Fibroblast of gingiva (primary cell): ENCODE measurements around the gene TAC4.

Source experiments
- DNase-seq: peaks from one replicate; pipeline ENCODE4 v3.0.0-alpha.2; 2011; ENCODE audit warnings: low read depth

Gene TAC4, protein sequence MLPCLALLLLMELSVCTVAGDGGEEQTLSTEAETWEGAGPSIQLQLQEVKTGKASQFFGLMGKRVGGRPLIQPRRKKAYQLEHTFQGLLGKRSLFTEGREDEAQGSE

GRCh38 chr17:49848019-49848473 lies at the start of gene TAC4:
Gene TAC4, minus strand, starts transcription at chr17:49848069. Its CDS starts 52 bp downstream, at chr17:49848017.
- DNase-seq, result no peak

GRCh38 chr17:49896860-49897259 lies 49.0 kb upstream of the TAC4 start:
- no peak for DNase-seq

DNA sequence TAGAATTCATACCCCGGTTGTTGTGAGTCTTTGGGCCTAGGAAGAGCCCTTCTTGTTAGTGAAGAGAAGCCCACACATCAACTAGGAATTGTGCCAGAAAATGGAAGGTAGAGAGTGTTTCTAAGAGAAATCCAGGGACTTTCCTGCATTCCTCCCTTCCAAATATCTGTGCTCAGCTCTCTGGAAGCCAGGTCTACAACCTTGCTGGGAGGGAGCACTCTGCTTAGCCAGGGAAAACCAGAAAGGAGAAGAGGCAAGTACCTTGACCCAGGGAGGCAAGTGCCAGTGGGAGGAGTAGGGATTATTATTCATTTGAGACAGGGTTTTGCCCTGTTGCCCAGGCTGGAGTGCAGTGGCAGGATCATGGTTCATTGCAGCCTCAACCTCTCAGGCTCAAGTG lies 48.4 kb upstream of the TAC4 start:
- DNase-seq, result no peak

- DNase-seq, result no peak
These were observed 47.9 kb upstream of the TAC4 start for GRCh38 chr17:49895812-49896211.

GRCh38 chr17:49894761-49895160 lies 46.9 kb upstream of the TAC4 start:
- DNase-seq, result no peak

- no peak for DNase-seq
These were observed 44.0 kb upstream of the TAC4 start for GRCh38 chr17:49891694-49892389.

- DNase-seq, result no peak
These were observed 43.4 kb upstream of the TAC4 start for GRCh38 chr17:49891271-49891670.

- no peak for DNase-seq
These were observed 43.0 kb upstream of the TAC4 start for GRCh38 chr17:49890852-49891251.

DNA sequence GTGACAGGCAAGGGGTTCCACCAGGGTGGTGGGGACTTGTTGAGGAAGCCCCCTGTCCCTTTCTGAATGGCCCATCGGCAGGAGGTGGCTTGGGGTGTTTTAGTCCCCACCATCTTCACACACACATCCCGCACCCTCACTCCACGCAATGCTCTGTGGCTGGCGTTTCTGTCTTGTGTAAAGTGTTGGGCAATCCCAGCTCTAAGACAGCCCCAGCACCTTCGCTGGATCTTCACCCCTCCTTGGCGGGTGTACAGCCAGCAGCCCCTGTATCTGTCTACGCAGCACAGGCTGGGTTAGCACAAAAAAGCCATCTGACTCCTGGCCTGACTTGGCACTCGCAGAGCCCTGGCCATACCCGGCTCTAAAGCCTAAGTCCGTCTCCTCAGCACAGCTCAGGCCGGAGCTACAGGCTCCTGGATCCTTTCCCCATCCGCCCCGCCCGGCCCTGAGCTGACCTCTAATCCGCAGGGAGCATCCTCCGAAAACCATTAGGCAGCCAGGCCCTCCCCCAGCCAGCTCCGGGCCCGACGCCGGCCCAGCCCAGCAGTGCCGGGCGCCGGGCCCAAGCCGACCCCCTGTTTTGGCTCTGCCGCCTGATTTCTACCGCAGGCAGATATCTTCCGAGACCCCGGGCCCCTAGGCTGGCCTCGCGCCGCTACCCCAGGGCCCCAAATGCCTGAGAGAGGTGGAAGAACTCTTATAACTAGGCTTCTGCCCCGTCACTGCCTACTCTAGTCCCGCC lies 42.4 kb upstream of the TAC4 start:
- no peak for DNase-seq

DNA sequence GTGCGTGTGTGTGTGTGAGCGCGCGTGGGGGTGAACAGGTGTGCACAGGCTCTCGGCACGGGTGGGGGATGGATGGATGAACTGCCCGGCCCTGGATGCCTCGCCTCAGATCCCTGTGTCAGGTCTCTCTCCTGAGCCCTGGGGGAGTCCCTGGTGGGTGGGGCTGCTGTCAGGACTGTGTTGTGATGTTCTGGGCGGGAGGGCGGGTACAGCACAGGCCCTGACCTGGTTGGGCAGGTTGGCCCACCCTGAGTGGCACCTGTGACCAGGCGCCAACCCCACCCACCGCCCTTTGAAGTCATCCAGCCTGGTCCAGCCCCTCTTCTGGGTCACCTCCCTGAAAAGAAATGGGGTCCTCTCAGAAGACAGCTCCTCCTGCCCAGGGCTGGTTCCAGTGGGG lies 41.6 kb upstream of the TAC4 start:
- DNase-seq, result no peak

DNA sequence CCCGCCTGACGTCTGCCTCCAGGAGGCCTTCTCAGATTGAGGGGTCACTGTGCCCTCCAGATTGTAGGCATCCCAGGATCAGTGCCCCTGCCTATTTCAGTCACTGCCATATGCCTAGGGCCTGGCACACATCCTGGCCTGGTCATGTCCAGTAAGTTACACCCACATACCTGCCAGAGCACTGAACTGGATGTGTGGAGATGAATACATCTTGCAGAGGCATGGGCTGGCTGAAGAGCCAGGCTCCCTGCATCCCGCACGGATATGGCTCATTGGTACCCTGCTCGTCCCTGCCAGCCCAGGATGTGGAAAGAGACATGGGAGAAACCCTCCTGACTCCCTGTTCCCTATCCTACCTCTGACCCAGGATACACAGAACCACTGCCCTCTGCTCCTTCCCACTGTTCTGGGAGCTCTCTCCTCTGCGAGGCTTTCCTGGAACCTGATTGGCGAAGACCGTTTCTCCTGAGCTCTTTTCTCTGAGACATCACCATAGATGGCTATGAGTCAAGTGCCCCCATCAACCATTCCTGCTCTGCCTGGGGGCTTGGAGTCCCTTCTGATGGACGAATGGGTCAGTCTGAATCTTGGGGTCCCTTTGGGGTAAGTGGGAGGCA lies 40.0 kb upstream of the TAC4 start:
- no peak for DNase-seq

- DNase-seq, result no peak
These were observed 39.3 kb upstream of the TAC4 start for GRCh38 chr17:49887086-49887743.

DNA sequence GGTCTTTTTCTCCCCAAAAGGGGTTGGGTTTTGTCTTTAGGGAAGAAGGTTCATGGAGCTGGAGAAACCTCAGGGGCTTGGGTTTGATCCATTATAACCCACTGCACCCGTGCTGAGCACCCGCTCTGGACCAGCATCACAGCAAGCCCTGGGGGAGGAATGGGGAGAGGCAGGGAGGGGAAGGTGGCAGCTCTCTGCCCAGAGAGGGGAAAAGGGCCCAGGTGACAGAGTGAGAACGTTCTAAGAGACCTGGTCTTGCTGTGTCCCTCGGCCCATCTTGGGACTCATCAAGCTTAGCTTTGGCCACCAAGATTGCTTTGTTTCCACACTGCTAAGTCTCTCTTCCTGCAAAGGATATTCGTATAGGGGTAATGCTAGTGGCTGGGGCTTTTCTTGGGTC lies 38.2 kb upstream of the TAC4 start:
- DNase-seq, result no peak

DNA sequence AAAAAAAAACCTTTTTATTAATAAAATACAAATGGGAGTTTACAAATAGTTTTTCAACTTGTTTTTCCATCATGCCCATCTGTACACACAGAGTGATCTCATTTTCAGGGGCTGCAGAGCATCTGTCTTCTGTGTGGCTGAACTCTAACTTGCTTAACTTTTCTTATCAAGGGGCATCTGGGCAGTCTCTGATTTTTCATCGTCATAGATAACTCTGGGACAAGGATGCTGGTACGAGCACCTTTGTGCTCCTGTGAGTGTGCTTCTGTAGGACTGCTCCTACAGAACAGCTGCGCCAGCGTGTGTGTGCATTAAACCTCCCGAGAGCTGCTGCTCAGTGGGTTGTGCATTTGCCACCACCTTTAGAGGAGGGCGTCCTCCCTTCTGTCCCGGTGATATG lies 34.6 kb upstream of the TAC4 start:
- no peak for DNase-seq

- no peak for DNase-seq
These were observed 33.2 kb upstream of the TAC4 start for GRCh38 chr17:49881054-49881402.

GRCh38 chr17:49880291-49881053 lies 32.6 kb upstream of the TAC4 start:
- DNase-seq, result peak; percentile 42

DNA sequence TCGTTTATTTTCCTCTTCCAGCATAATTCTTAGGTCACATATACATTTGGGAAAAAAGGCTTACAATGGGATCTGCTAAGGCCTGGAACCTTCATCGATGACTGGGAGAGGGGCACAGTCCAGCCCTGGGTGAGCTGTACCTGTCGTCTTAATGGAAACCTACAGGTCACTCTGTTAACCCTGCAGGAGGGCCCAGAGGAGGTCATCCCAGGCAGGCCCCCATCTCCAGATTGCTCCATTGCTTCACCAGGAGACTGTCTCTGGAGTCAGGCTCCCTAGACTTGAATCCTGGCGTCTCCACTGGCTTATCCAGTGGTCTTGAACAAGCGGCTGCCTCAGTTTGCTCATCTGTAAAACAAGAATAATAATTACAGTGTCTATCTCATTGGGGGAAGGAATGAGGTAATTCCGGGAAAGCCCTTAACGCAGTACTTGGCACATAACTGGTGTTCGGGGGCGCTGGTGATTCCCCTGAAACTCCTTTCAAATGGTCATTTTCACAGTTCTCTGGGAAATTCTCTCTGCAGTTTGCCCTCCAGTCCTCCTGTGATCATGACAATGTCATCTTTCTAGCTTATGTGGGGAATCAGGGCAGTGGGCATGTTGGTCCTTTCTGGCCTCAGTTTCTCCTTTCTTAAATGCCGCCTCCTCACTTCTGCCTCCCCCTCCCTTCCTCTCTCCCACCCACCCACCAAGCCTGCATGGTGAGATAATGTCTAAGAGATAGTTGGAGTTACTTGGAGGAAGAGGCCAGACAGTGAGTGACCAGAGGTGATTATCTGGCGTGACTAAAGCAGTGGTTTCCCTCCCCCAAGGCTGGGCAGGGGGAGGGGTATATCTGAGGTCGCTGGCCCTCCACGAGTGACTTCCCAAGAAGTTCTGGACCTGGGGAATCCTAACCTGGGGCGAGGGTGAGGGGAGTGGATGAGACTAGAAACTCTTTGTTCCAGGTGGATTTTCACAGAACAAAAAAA lies 31.3 kb upstream of the TAC4 start:
- no peak for DNase-seq

DNA sequence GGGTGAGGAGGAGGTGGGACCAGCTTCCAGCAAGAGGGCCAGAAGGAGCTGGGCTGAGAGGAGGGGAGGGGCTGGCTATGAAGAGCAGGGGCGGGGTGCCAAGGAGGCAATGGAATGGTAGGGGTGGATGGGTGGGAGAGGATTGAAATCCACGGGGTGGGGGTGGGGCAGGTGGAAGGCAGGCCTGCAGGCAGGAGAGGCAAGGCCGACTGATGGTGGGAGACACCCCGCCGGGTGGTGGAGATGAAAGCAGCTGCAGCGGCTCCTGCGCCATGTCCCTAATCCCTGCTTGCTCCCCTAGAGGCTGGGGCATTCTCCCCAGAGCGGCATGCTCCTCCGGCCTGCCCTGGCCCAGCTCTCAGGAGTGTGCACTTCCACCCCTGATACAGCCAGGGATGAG lies 27.8 kb upstream of the TAC4 start:
- DNase-seq, result no peak

- DNase-seq, result no peak
These were observed 27.0 kb upstream of the TAC4 start for GRCh38 chr17:49874911-49875310.

DNA sequence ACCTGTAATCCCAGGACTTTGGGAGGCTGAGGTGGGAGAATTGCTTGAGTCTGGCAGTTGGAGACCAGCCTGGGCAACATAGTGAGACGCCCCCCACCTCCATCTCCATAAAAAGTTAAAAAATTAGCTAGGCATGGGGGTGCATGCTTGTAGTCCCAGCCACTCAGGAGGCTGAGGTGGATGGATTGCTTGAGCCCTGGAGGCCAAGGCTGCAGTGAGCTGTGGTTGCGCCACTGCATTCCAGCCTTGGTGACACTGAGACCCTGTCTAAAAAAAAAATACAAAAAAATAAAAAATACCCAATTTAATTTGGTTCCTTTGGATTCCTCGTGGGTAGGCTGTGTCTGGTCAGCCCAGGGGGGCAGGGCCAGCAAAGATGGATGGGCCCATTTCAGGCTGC lies 26.1 kb upstream of the TAC4 start:
- DNase-seq, result no peak

GRCh38 chr17:49873466-49873865 lies 25.6 kb upstream of the TAC4 start:
- no peak for DNase-seq
